Endothelial cell (in vitro differentiated cells): Measurements from ENCODE around the gene ARAP2. TPM values are rescaled to one million over a fixed set of nuclear protein-coding genes. Genes with fewer than 3 reads are reported as not detected.

Source experiments
- DNase-seq: peaks from one replicate; pipeline ENCODE4 v3.0.0; 2021; ENCODE audit warnings: low spot score
- H3K27ac Mint-ChIP-seq: one replicate; pipeline ENCODE4 v1.8.0; 2021; ENCODE audit warnings: mixed read lengths, inconsistent platforms; ENCODE audit not compliant: unreplicated experiment
- H3K27me3 Mint-ChIP-seq: one replicate; pipeline ENCODE4 v1.8.0; 2021; ENCODE audit warnings: mild to moderate bottlenecking, moderate library complexity, mixed read lengths, inconsistent platforms; ENCODE audit not compliant: unreplicated experiment
- H3K36me3 Mint-ChIP-seq: one replicate; pipeline ENCODE4 v1.8.0; 2021; ENCODE audit warnings: mild to moderate bottlenecking, low read depth, mixed read lengths, inconsistent platforms; ENCODE audit not compliant: unreplicated experiment
- H3K4me1 Mint-ChIP-seq: one replicate; pipeline ENCODE4 v1.8.0; 2021; ENCODE audit warnings: mild to moderate bottlenecking, mixed read lengths, inconsistent platforms; ENCODE audit not compliant: unreplicated experiment
- H3K4me3 Mint-ChIP-seq: one replicate; pipeline ENCODE4 v1.8.0; 2021; ENCODE audit warnings: mild to moderate bottlenecking, mixed read lengths, inconsistent platforms; ENCODE audit not compliant: unreplicated experiment
- H3K9me3 Mint-ChIP-seq: one replicate; pipeline ENCODE4 v1.8.0; 2021; ENCODE audit warnings: mixed read lengths, inconsistent platforms; ENCODE audit not compliant: unreplicated experiment
- CTCF ChIP-seq: fragments of 200-600 bp; sonication (generic); IDR thresholded peaks from one replicate; pipeline ENCODE4 v1.5.0; 2021; ENCODE audit warnings: antibody characterized with exemption; ENCODE audit not compliant: unreplicated experiment
- total RNA-seq: library from RNA; stranded (reverse); fragmentation: NEBNext Ultra II Directional; extraction: Animal tissue kit (Norgen Biotek cat#: 25700); gene quantifications from one replicate; pipeline ENCODE4 v1.2.1, GENCODE V29; 2021; ENCODE audit not compliant: unreplicated experiment

The ARAP2 gene
- total RNA-seq, 1 donor from 2014 or later = 20.1 TPM

GRCh38 chr4:36207831-36208520 is 36.3 kb downstream of the ARAP2 start:
- no peak for TF ChIP-seq CTCF
- no peaks in the 10 kb centered on the region for H3K9me3 Mint-ChIP-seq
- DNase-seq = no peak
- peaks cover 4% of the 10 kb centered on the region for H3K4me1 Mint-ChIP-seq
- H3K27me3 Mint-ChIP-seq = peaks cover 2% of the 10 kb centered on the region
- no peak overlapping the region for H3K4me3 Mint-ChIP-seq
- no peak overlapping the region for H3K27ac Mint-ChIP-seq
- no peaks in the 10 kb centered on the region for H3K36me3 Mint-ChIP-seq

GRCh38 chr4:36207367-36207766 is 36.9 kb downstream of the ARAP2 start:
- DNase-seq = no peak
- Mint-ChIP-seq H3K9me3 (no peaks in the 10 kb centered on the region), H3K27ac (no peak overlapping the region), H3K4me1 (peaks cover 4% of the 10 kb centered on the region), H3K27me3 (peaks cover 2% of the 10 kb centered on the region), H3K4me3 (no peak overlapping the region), H3K36me3 (no peaks in the 10 kb centered on the region)
- TF ChIP-seq CTCF = no peak

- Mint-ChIP-seq H3K4me3 (no peak overlapping the region), H3K27me3 (peaks cover 2% of the 10 kb centered on the region), H3K27ac (no peak overlapping the region), H3K36me3 (no peaks in the 10 kb centered on the region), H3K4me1 (peaks cover 4% of the 10 kb centered on the region), H3K9me3 (no peaks in the 10 kb centered on the region)
- no peak for DNase-seq
- TF ChIP-seq CTCF = no peak
Observed at GRCh38 chr4:36206603-36207311, 37.6 kb downstream of the ARAP2 start.

- H3K27ac Mint-ChIP-seq = no peak overlapping the region
- DNase-seq = no peak
- H3K27me3 Mint-ChIP-seq = peaks cover 2% of the 10 kb centered on the region
- TF ChIP-seq CTCF = no peak
- no peaks in the 10 kb centered on the region for H3K9me3 Mint-ChIP-seq
- no peak overlapping the region for H3K4me3 Mint-ChIP-seq
- H3K4me1 Mint-ChIP-seq = peaks cover 4% of the 10 kb centered on the region
- no peaks in the 10 kb centered on the region for H3K36me3 Mint-ChIP-seq
Observed at GRCh38 chr4:36206012-36206411, 38.3 kb downstream of the ARAP2 start.

- Mint-ChIP-seq H3K27ac (no peak overlapping the region), H3K36me3 (no peaks in the 10 kb centered on the region), H3K9me3 (no peaks in the 10 kb centered on the region), H3K27me3 (peaks cover 2% of the 10 kb centered on the region), H3K4me3 (no peak overlapping the region), H3K4me1 (peaks cover 3% of the 10 kb centered on the region)
- no peak for DNase-seq
- TF ChIP-seq CTCF = no peak
Observed at GRCh38 chr4:36198861-36199260, 45.5 kb downstream of the ARAP2 start.
